ENCODE data around the gene CLEC11A. TPM values are rescaled to one million over a fixed set of nuclear protein-coding genes. Genes with fewer than 3 reads are reported as not detected.

CLEC11A gene
- polyA plus RNA-seq, 1 donor (not counting 4 experiments of a cell fraction or from before 2014, with no cell fraction given), result 0.56 TPM

- DNase-seq (ENCODE audit: low read depth, low spot score) (no peak), FAIRE-seq (no peak)
- Histone ChIP-seq H3K4me1 (ENCODE audit: control insufficient read depth, extremely low read depth, insufficient read depth, low read length) (peaks cover 11% of the 10 kb centered on the region), H4K20me1 (ENCODE audit: control insufficient read depth, extremely low read depth, insufficient read depth, low read length) (peaks cover 4% of the 10 kb centered on the region), H3K27me3 (ENCODE audit: control insufficient read depth, extremely low read depth, insufficient read depth, low read length) (peaks cover 7% of the 10 kb centered on the region), H3K9ac (ENCODE audit: control insufficient read depth, extremely low read depth, insufficient read depth, low read length) (peak overlapping the region; percentile 76), H3K36me3 (ENCODE audit: control insufficient read depth in 2 of 2, extremely low read depth in 1 of 2, insufficient read depth in 2 of 2, low read length in 2 of 2) (no peaks in the 10 kb centered on the region), H3K4me2 (ENCODE audit: control insufficient read depth, extremely low read depth, insufficient read depth, low read depth, low read length) (peak overlapping the region; percentile 88), H3K9me1 (ENCODE audit: control insufficient read depth, extremely low read depth, insufficient read depth, low read length) (no peaks in the 10 kb centered on the region), H3K4me3 (ENCODE audit: control insufficient read depth in 2 of 3, extremely low read depth in 1 of 3, insufficient read depth in 2 of 3, low read depth in 1 of 3, low read length in 3 of 3) (peak overlapping the region; percentile 69 to 84 (median 72)), H3K9me3 (ENCODE audit: control insufficient read depth, low read depth, low read length) (no peaks in the 10 kb centered on the region), H3K27ac (ENCODE audit: control insufficient read depth, insufficient read depth, low read length) (peak overlapping the region; percentile 55), H2AFZ (ENCODE audit: control insufficient read depth, low read length) (peak overlapping the region; percentile 94), H3K79me2 (ENCODE audit: control insufficient read depth, insufficient read depth, low read length) (no peaks in the 10 kb centered on the region)
- dilution Hi-C loops (cut with MboI; ENCODE audit: extremely low pct_ligation_motif_present, low sequenced_read_pairs), result no loop called here
- TF ChIP-seq EZH2 (IDR thresholded peaks at IDR 0.05; ENCODE audit: low read length) (no peak), CTCF (optimal IDR thresholded peaks at IDR 0.05 in 1 of 3, IDR thresholded peaks at IDR 0.05 in 1 of 3, conservative IDR thresholded peaks at IDR 0.05 in 1 of 3; ENCODE audit: extremely low read depth in 1 of 3, insufficient read depth in 2 of 3, low read length in 3 of 3) (no peak)
Observed at GRCh38 chr19:50725218-50725910, 2.2 kb downstream of the CLEC11A start.

GRCh38 chr19:50725911-50726230 lies 2.7 kb downstream of the CLEC11A start:
- Histone ChIP-seq H3K9me1 (ENCODE audit: control insufficient read depth, extremely low read depth, insufficient read depth, low read length) (no peaks in the 10 kb centered on the region), H3K4me2 (ENCODE audit: control insufficient read depth, extremely low read depth, insufficient read depth, low read depth, low read length) (peak overlapping the region; percentile 88), H3K27me3 (ENCODE audit: control insufficient read depth, extremely low read depth, insufficient read depth, low read length) (peaks cover 7% of the 10 kb centered on the region), H4K20me1 (ENCODE audit: control insufficient read depth, extremely low read depth, insufficient read depth, low read length) (no peaks in the 10 kb centered on the region), H3K9ac (ENCODE audit: control insufficient read depth, extremely low read depth, insufficient read depth, low read length) (peak overlapping the region; percentile 76), H3K79me2 (ENCODE audit: control insufficient read depth, insufficient read depth, low read length) (no peaks in the 10 kb centered on the region), H3K4me3 (ENCODE audit: control insufficient read depth in 2 of 3, extremely low read depth in 1 of 3, insufficient read depth in 2 of 3, low read depth in 1 of 3, low read length in 3 of 3) (peak overlapping the region; percentile 69 to 84 (median 72)), H3K4me1 (ENCODE audit: control insufficient read depth, extremely low read depth, insufficient read depth, low read length) (peaks cover 7% of the 10 kb centered on the region), H3K27ac (ENCODE audit: control insufficient read depth, insufficient read depth, low read length) (no peak overlapping the region), H2AFZ (ENCODE audit: control insufficient read depth, low read length) (no peak overlapping the region), H3K36me3 (ENCODE audit: control insufficient read depth in 2 of 2, extremely low read depth in 1 of 2, insufficient read depth in 2 of 2, low read length in 2 of 2) (no peaks in the 10 kb centered on the region), H3K9me3 (ENCODE audit: control insufficient read depth, low read depth, low read length) (no peaks in the 10 kb centered on the region)
- DNase-seq (ENCODE audit: low read depth, low spot score), result no peak
- dilution Hi-C loops (cut with MboI; ENCODE audit: extremely low pct_ligation_motif_present, low sequenced_read_pairs), result no loop called here
- TF ChIP-seq CTCF (optimal IDR thresholded peaks at IDR 0.05 in 1 of 3, IDR thresholded peaks at IDR 0.05 in 1 of 3, conservative IDR thresholded peaks at IDR 0.05 in 1 of 3; ENCODE audit: extremely low read depth in 1 of 3, insufficient read depth in 2 of 3, low read length in 3 of 3), result no peak
- TF ChIP-seq EZH2 (IDR thresholded peaks at IDR 0.05; ENCODE audit: low read length), result no peak
- peak; percentile 51 for FAIRE-seq
